ENCODE results near the gene SINHCAF.
"Not testable (repeated sequence)": the region's sequence is repeated elsewhere in the genome, so short reads cannot be mapped to it uniquely, and the experiment has no call there.

Gene SINHCAF

DNA sequence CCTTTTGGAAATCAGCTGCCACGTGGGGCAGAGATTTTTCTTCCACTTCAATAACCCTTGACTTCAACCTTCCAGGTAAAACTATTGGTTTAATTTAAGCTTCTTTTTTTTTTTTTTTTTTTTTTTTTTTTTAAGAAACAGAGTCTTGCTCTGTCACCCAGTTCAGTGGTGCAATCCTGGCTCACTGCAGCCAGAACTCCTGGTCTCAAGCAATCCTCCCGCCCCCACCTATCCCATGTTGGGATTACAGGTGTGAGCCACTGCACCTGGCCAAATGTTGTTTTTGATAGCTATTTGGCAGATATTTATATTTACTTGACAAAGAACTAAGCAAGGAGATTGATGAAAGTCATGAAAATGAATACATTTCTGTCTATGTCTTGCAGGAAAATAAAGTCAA lies 65.1 kb downstream of the SINHCAF start:
- ChIA-PET POLR2A (ENCODE audit: low non-redundant PET) (no interaction called here), CTCF (interaction anchor here (0.6 to 1.9 kb wide), 3 partner anchors 11 to 142 kb away, joined by 4 to 10 read pairs (median 8); no protein-coding TSS in a partner anchor)
- H3K27ac ChIP-seq = no peak overlapping the region

GRCh38 chr12:31259136-31259886 lies 66.6 kb downstream of the SINHCAF start:
- ChIA-PET CTCF (interaction anchor here (1.7 kb wide), 1 partner anchor 13 kb away, joined by 6 read pairs; no protein-coding TSS in a partner anchor), POLR2A (ENCODE audit: low non-redundant PET) (no interaction called here)
- TF ChIP-seq, protein P1, sequence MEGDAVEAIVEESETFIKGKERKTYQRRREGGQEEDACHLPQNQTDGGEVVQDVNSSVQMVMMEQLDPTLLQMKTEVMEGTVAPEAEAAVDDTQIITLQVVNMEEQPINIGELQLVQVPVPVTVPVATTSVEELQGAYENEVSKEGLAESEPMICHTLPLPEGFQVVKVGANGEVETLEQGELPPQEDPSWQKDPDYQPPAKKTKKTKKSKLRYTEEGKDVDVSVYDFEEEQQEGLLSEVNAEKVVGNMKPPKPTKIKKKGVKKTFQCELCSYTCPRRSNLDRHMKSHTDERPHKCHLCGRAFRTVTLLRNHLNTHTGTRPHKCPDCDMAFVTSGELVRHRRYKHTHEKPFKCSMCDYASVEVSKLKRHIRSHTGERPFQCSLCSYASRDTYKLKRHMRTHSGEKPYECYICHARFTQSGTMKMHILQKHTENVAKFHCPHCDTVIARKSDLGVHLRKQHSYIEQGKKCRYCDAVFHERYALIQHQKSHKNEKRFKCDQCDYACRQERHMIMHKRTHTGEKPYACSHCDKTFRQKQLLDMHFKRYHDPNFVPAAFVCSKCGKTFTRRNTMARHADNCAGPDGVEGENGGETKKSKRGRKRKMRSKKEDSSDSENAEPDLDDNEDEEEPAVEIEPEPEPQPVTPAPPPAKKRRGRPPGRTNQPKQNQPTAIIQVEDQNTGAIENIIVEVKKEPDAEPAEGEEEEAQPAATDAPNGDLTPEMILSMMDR (conservative IDR thresholded peaks at IDR 0.05; ENCODE audit: low read depth) = no peak
- DNase-seq (ENCODE audit: low spot score) = no peak
- H3K27ac ChIP-seq = no peak overlapping the region

More for the DNA sequence above, 65.1 kb downstream of the SINHCAF start:
- TF ChIP-seq, protein P1 (conservative IDR thresholded peaks at IDR 0.05; ENCODE audit: low read depth) = no peak
- no peak for DNase-seq (ENCODE audit: low spot score)

GRCh38 chr12:31257784-31258183 lies 68.2 kb downstream of the SINHCAF start:
- TF ChIP-seq, protein P1 (conservative IDR thresholded peaks at IDR 0.05; ENCODE audit: low read depth) = no peak
- CTCF ChIA-PET = no interaction called here
- no peak overlapping the region for H3K27ac ChIP-seq
- POLR2A ChIA-PET (ENCODE audit: low non-redundant PET) = no interaction called here
- DNase-seq (ENCODE audit: low spot score) = no peak

- CTCF ChIA-PET = interaction anchor here (0.6 to 2.8 kb wide), 3 partner anchors 11 to 151 kb away, joined by 3 to 17 read pairs (median 5); no protein-coding TSS in a partner anchor
- H3K27ac ChIP-seq; POLR2A ChIA-PET (ENCODE audit: low non-redundant PET): not testable (repeated sequence)
- TF ChIP-seq, protein P1 (conservative IDR thresholded peaks at IDR 0.05; ENCODE audit: low read depth) = peak; percentile 23; the same call in 1 of the 2 replicates
- DNase-seq (ENCODE audit: low spot score) = peak; percentile 15
These were observed 74.0 kb downstream of the SINHCAF start for GRCh38 chr12:31251707-31252611.

DNA sequence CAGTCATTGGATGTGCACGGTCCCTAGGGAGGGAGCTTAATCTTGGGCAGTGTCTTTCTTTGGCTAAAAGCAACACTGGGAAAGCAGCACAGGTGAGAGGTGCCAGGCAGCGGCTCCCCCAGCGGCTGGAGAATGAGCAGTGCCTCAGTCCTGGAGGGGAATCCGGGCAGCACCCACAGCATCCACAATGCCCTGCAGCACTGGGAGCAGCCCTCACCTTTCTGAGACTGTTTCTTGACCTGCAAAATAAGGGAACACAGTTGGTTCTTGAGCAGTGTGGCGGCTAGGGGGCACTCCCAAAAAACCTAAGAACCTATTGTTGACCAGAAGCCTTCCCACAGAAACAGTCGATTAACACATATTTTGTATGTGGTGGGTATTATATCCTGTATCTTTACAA lies 75.8 kb downstream of the SINHCAF start:
- no peak for DNase-seq (ENCODE audit: low spot score)
- TF ChIP-seq, protein P1 (conservative IDR thresholded peaks at IDR 0.05; ENCODE audit: low read depth) = no peak
- ChIA-PET POLR2A (ENCODE audit: low non-redundant PET) (no interaction called here), CTCF (interaction anchor here (0.6 to 2.8 kb wide), 3 partner anchors 15 to 391 kb away, joined by 3 to 17 read pairs (median 5); no protein-coding TSS in a partner anchor)
- H3K27ac ChIP-seq = no peak overlapping the region

DNA sequence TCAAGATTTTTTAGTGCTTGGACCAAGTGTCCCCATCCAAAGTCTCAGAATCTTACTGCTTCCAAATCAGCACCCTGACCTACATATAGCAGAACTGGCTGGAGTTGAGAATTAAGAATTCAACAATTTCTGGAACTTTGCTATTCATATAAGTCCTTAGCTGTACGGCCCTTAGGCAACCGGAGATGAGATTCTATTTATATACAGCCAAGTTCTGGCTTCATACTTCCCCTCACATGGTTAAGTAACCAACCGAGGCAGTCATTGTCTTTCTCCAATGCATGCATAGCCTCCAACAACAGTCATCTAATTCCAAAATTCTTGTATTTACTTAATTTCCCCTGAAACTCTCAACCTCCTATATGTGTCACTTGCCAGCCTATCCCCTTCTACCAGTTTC lies 76.6 kb downstream of the SINHCAF start:
- no peak for DNase-seq (ENCODE audit: low spot score)
- ChIA-PET CTCF (interaction anchor here (0.6 to 2.8 kb wide), 3 partner anchors 15 to 598 kb away, joined by 3 to 17 read pairs (median 3); no protein-coding TSS in a partner anchor), POLR2A (ENCODE audit: low non-redundant PET) (no interaction called here)
- TF ChIP-seq, protein P1 (conservative IDR thresholded peaks at IDR 0.05; ENCODE audit: low read depth) = no peak
- H3K27ac ChIP-seq = no peak overlapping the region
